Esophagus muscularis mucosa (tissue), 3 donors: ENCODE results near the gene HTR1D.

Experiments used
- CTCF ChIP-seq, 3 experiments: fragments of 200-600 bp in 2 of 3; fragments of 450-650 bp in 1 of 3; sonication (generic) in 2 of 3; IDR thresholded peaks; one replicate each; pipeline ENCODE4 v1.5.1; 2017 to 2019; ENCODE audit warnings: antibody characterized with exemption in 3 of 3, mild to moderate bottlenecking in 2 of 3, moderate library complexity in 1 of 3
- POLR2A ChIP-seq: fragments of 450-650 bp; IDR thresholded peaks from one replicate; pipeline ENCODE4 v1.6.1; 2017; ENCODE audit warnings: antibody characterized with exemption, moderate library complexity, mild to moderate bottlenecking, low read depth
- POLR2AphosphoS5 ChIP-seq, 2 donors: sonication (generic); formaldehyde crosslinking; IDR thresholded peaks; one replicate each; pipeline ENCODE4 v1.6.1; 2017; ENCODE audit warnings: antibody characterized with exemption in 2 of 2

GRCh38 chr1:23251812-23252211 is 34.5 kb upstream of the HTR1D start:
- TF ChIP-seq CTCF (IDR thresholded peaks at IDR 0.05) (no peak), POLR2A (no peak), POLR2AphosphoS5 (IDR thresholded peaks at IDR 0.05) (no peak)
